Tibial nerve (tissue), 4 donors: ENCODE results near the gene ACP1.

ENCODE experiments used
- EP300 ChIP-seq, 2 donors: sonication (generic); formaldehyde crosslinking; IDR thresholded peaks; one replicate each; pipeline ENCODE4 v1.6.1; 2017; ENCODE audit warnings: antibody characterized with exemption in 2 of 2, mild to moderate bottlenecking in 1 of 2
- POLR2A ChIP-seq, 2 donors: fragments of 450-650 bp; IDR thresholded peaks; one replicate each; pipeline ENCODE4 v1.6.1; 2017; ENCODE audit warnings: antibody characterized with exemption in 2 of 2, mild to moderate bottlenecking in 2 of 2, moderate library complexity in 2 of 2
- TF ChIP-seq, protein P1 (sequence below), 5 experiments: fragments of 200-600 bp in 3 of 5; fragments of 450-650 bp in 2 of 5; sonication (generic) in 3 of 5; IDR thresholded peaks; one replicate each; pipeline ENCODE4 v1.5.1; 2016 to 2019; ENCODE audit warnings: antibody characterized with exemption in 5 of 5, mild to moderate bottlenecking in 3 of 5, moderate library complexity in 2 of 5

- TF ChIP-seq, protein P1, sequence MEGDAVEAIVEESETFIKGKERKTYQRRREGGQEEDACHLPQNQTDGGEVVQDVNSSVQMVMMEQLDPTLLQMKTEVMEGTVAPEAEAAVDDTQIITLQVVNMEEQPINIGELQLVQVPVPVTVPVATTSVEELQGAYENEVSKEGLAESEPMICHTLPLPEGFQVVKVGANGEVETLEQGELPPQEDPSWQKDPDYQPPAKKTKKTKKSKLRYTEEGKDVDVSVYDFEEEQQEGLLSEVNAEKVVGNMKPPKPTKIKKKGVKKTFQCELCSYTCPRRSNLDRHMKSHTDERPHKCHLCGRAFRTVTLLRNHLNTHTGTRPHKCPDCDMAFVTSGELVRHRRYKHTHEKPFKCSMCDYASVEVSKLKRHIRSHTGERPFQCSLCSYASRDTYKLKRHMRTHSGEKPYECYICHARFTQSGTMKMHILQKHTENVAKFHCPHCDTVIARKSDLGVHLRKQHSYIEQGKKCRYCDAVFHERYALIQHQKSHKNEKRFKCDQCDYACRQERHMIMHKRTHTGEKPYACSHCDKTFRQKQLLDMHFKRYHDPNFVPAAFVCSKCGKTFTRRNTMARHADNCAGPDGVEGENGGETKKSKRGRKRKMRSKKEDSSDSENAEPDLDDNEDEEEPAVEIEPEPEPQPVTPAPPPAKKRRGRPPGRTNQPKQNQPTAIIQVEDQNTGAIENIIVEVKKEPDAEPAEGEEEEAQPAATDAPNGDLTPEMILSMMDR (IDR thresholded peaks at IDR 0.05) = peak in 1 of 5 experiments; percentile 20
- peak; percentile 61 to 79 for TF ChIP-seq POLR2A (IDR thresholded peaks at IDR 0.05)
- TF ChIP-seq EP300 (IDR thresholded peaks at IDR 0.05) = peak in 1 of 2 donors; percentile 95
Observed at GRCh38 chr2:264493-265468, at the start of gene ACP1.
